KOPT-K1 (cell line): ENCODE results near the gene TCP10L.
"Not testable (repeated sequence)": the region's sequence is repeated elsewhere in the genome, so short reads cannot be mapped to it uniquely, and the experiment has no call there.

Experiments
- H3K27ac ChIP-seq: fragments of 200-600 bp; sonication (generic); 2 replicates; pipeline ENCODE4 v1.5.1; 2016; ENCODE audit warnings: antibody characterized with exemption, mild to moderate bottlenecking, low read depth, low read length; ENCODE audit not compliant: poor library complexity, severe bottlenecking
- H3K36me3 ChIP-seq: fragments of 200-600 bp; sonication (generic); 2 replicates; pipeline ENCODE4 v1.5.1; 2017; ENCODE audit warnings: antibody characterized with exemption, mild to moderate bottlenecking, low read length, moderate library complexity; ENCODE audit not compliant: insufficient read depth
- H3K9me3 ChIP-seq: fragments of 200-600 bp; sonication (generic); 2 replicates; pipeline ENCODE4 v1.5.1; 2017; ENCODE audit warnings: antibody characterized with exemption, low read length, mild to moderate bottlenecking; ENCODE audit not compliant: insufficient read depth, poor library complexity, severe bottlenecking

Gene TCP10L

DNA sequence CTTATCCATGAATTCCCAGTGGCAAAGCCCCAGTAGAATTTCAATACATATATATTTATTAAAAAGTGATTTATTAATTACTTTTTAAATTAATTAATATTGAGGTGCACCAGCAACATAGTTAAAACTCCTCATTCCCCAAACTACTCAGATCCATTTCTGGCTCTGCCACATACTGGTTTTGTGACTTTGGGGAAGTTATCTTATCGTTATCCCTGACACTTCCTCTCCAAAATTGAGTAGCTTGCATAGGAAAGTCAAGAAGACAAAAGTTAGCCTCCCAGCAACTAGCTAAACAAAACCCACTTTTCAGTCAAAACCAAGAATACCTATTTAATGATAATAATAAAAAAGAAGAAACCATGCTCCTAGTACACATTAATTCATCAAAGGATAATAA lies 35.9 kb downstream of the TCP10L start:
- Histone ChIP-seq H3K27ac (no peak overlapping the region), H3K9me3 (no peaks in the 10 kb centered on the region), H3K36me3 (no peaks in the 10 kb centered on the region)

DNA sequence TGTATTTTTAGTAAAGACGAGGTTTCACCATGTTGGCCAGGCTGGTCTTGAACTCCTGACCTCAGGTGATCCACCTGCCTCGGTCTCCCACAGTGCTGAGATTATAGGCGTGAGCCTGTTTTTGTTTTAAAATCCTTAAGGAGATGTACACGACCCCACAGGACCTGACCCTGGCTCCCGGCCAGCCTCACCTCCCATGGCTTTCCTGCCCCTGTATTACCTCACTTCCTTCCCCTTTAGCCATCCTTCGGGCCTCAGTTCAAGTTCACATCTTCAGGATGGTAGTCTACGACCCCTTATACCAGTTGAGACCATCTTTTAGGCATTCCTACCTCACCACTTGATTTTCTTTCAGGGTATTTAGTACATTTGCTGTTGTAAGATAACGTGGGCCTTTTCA lies 36.3 kb downstream of the TCP10L start:
- no peaks in the 10 kb centered on the region for H3K36me3 ChIP-seq
- no peak overlapping the region for H3K27ac ChIP-seq
- no peaks in the 10 kb centered on the region for H3K9me3 ChIP-seq

DNA sequence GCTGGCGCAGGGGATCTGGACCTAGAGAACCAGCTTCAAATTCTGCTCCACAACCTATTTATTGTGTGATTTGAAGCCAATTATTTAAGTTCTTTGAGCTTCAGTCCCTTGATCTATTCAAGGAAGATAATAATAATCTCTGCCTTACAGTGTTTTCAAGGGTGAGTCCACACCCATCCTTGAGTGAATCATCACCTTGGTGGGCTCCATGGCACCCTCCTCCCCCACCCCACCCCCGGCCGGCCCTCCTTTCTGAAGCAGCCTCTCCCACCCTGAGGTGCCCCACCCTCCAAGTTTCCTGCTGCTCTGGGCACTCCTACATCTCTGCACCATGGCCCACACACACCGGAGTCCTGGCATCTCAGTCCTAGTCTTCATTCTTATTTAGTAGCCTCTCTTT lies 38.3 kb downstream of the TCP10L start:
- Histone ChIP-seq H3K9me3 (no peaks in the 10 kb centered on the region), H3K36me3 (no peaks in the 10 kb centered on the region), H3K27ac (no peak overlapping the region)

DNA sequence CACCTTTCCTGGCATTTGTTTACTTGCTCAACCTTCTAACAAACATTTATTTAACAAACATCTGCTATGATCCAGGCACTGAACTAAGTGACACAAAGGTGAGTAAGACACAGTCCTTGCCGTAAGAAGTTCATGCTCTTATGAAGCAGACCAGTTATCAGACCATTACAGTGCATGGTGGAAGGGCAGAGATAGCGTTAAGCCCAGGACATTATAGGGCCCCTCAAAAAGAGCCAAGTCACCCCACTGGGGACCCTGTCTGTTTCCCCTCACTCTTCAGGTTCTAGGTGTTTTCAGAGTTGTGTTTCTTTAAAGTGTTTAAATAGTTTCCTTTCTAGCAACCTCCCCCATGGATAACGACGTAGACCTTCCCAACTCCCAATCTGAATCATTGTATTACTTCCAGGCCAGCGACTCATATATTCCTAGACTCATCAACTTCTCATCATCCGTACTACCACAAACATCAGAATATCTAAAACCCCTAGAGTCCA lies 39.3 kb downstream of the TCP10L start:
- H3K27ac ChIP-seq, result no peak overlapping the region
- no peaks in the 10 kb centered on the region for H3K36me3 ChIP-seq
- no peaks in the 10 kb centered on the region for H3K9me3 ChIP-seq

DNA sequence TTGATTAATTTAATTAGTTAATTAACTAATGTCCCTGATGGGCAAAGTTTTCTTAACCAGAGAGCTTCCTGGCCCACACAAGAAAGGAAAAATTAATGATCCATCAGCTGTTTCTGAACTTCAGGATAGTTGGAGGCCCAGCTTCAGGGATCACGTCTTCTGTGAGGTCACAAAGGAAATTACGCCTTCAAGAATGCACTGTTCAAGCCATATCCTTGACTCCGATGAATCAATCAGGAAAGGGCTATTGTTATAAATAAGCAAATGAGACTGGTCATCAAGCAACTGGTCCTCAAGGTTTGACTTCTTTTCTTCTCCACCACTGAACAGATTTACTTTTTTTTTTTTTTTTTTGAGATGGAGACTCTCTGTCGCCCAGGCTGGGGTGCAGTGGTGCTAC lies 40.6 kb downstream of the TCP10L start:
- Histone ChIP-seq H3K36me3 (no peaks in the 10 kb centered on the region), H3K9me3 (no peaks in the 10 kb centered on the region), H3K27ac (no peak overlapping the region)

DNA sequence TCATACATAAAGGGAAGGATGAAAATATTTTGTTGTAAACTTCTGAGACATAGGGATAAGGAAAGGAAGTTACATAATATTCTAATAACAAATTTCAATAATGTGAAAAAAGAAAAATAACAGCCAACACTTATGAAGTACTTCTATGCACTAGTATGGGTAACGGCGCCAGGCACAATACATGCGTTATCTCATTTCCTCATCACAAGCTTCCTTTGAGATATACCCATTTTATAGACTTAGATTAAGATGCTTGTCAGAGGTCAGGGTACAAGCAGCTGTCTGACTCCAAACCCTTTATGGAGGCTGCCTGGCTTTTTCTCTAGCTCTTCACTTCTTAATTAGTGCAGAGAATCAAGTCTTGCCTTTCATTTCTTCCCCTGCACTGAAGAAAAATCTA lies 41.3 kb downstream of the TCP10L start:
- H3K36me3 ChIP-seq, result no peaks in the 10 kb centered on the region
- no peaks in the 10 kb centered on the region for H3K9me3 ChIP-seq

DNA sequence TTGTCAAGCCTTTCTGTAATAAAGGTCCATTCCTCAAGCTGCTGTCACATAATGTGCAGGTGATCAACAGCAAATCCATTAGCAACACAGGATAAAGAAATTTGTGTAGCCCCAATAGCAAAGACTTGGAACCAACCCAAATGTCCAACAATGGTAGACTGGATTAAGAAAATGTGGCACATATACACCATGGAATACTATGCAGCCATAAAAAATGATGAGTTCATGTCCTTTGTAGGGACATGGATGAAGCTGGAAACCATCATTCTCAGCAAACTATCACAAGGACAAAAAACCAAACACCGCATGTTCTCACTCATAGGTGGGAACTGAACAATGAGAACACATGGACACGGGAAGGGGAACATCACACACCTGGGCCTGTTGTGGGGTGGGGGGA lies 42.3 kb downstream of the TCP10L start:
- H3K27ac ChIP-seq, H3K36me3 ChIP-seq, H3K9me3 ChIP-seq: not testable (repeated sequence)

More for the DNA sequence above, 41.3 kb downstream of the TCP10L start:
- H3K27ac ChIP-seq, result no peak overlapping the region

DNA sequence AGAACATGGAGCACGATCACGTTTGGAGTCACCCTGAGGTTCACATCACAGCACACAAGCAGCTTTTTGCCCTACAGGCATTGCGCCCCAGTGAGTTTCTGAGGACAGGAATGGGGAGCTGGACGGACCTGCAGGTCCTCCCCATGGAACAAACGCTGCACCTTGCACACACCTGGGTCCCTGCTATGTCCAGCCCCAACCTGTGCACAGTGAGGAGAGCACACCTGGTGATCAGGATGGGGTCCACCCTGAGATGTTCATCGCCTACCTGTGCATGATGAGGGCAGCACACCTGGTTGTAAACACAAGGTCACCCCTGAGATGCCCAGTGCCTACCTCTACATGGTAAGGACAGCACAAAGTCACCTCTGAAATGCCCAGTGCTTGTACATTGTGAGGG lies 45.9 kb downstream of the TCP10L start:
- Histone ChIP-seq H3K36me3 (no peaks in the 10 kb centered on the region), H3K9me3 (no peaks in the 10 kb centered on the region), H3K27ac (no peak overlapping the region)

DNA sequence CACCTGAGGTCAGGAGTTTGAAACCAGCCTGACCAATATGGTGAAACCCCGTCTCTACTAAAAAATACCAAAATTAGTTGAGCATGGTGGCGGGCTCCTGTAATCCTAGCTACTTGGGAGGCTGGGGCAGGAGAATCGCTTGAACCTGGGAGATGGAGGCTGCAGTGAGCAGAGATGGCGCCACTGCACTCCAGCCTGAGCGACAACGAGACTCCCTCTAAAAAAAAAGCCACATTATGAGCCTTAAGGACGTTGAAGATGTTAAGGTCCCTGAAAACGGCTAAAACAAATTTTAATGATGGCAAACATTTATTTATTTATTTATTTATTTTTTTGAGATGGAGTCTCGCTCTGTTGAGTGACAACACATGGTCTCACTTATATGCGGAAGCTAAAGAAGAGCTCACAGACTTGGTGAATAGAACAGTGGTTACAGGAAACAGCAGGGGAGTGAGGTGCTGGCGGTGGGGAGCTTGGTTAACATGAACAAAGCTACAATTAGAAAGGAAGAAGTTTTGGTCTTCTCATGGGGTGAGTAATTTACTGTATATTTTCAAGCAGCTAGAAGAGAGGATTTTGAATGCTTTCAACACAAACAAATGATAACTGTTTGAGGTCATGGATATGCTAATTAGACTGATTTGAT lies 47.1 kb downstream of the TCP10L start:
- Histone ChIP-seq H3K9me3 (no peaks in the 10 kb centered on the region), H3K36me3 (no peaks in the 10 kb centered on the region), H3K27ac (no peak overlapping the region)

DNA sequence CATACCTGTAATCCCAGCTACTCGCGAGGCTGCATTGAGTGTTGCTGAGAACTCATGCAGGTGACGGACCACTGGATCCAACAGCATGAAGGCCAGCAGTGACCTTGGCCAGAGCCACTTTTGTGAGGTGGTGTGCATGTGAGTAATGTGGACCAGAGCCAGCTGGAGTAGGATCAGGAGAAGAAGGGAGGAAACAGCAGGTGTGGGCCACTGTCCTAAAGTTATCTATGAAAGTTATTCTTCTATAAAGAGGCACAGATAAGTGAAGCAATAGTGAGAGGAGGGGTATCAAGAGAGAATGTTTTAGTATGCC lies 47.8 kb downstream of the TCP10L start:
- no peaks in the 10 kb centered on the region for H3K9me3 ChIP-seq
- H3K27ac ChIP-seq, result no peak overlapping the region
- no peaks in the 10 kb centered on the region for H3K36me3 ChIP-seq

DNA sequence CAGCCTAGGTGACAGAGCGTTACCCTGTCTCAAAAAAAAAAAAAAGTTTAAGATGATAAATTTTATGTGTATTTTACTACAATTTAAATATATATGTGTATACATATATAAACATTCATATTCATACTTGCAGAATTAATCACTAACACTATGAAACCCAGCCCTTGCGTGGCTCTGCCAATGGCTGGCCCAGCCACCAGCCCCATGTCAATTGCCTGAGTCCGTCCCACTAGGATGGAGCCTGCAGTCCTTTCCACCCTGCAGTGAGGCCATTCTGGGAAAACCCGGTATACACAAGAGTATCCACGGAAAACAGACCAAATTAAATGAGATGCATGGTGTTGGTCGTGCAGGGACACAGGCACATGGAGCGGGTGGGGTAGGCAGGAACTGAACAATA lies 49.7 kb downstream of the TCP10L start:
- H3K36me3 ChIP-seq, result no peaks in the 10 kb centered on the region
- H3K9me3 ChIP-seq, result peaks cover 3% of the 10 kb centered on the region

DNA sequence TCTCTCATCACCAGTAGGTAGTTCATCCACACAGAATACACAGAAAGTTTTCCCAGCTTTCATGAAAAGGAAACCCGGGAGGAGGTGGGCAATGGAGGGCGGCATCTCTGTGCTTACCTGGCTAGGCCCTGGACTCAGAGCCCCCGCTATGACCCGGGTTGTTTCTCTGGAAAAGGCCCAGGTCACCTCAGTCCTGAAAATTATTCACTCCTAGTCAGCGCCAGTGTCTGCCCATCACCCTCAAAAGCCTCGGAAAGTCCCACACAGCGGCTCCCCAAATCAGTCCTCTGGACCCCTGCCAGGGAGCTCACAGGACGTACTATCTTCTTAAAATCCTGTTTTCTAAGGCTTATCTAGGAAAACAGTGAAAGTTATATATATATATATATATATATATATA lies 51.2 kb downstream of the TCP10L start:
- H3K36me3 ChIP-seq, result no peaks in the 10 kb centered on the region
- peaks cover 7% of the 10 kb centered on the region for H3K9me3 ChIP-seq
- no peak overlapping the region for H3K27ac ChIP-seq

More for the DNA sequence above, 49.7 kb downstream of the TCP10L start:
- no peak overlapping the region for H3K27ac ChIP-seq

DNA sequence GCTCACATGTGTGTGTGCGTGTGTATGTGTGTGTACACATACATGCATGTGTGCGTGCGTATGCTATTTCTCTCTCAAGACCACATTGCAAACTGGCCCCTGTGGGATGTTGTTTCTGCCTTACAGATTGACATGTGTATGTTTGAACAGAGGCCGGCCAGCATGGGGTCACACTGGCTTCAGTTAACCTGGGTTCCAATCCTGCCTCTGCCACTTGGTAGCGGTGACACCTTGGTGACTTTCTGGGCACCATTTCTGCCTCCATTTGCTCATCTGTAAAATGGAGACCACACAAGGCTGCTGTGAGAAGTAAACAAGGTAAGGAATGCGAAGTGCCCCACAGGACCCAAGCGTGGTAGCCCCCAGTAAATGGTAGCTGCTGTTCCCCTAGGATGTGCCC lies 51.7 kb downstream of the TCP10L start:
- Histone ChIP-seq H3K27ac (no peak overlapping the region), H3K36me3 (no peaks in the 10 kb centered on the region), H3K9me3 (peaks cover 7% of the 10 kb centered on the region)

DNA sequence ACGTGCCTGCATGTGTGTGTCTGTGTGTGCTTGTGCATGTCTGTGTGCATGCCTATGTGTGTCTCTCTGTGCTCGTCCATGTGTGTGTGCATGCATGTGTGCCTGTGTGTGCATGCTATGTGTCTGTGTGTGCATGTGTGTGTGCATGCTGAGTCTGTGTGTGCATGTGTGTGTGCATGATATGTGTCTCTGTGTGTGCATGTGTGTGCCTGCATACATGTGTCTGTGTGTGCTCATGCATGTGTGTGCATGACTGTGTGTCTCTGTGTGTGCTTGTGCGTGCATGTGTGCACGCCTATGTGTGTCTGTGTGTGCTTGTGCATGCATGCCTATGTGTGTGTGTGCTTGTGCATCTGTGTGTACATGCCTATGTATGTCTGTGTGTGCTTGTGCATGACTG lies 52.3 kb downstream of the TCP10L start:
- H3K27ac ChIP-seq, result no peak overlapping the region
- H3K36me3 ChIP-seq, result no peaks in the 10 kb centered on the region
- H3K9me3 ChIP-seq, result peaks cover 7% of the 10 kb centered on the region

DNA sequence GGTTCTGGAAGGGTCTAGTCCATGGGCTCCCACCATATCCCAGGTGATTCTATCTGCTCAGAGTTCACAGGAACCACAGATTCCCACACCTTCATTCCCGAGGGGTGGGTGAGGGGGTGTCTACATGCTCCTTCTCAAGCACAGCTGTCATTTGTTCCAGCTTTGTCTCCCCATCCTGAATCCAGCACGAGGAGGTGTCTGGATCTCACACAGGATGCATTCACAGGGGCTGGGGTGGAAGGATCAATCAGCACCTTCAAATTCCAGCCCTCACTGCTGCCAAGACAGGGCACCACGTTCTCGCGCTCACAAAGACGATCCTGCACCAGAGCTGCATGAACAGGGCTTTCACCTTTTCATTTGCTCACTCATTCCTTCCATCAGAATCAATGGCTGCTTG lies 52.7 kb downstream of the TCP10L start:
- Histone ChIP-seq H3K36me3 (no peaks in the 10 kb centered on the region), H3K27ac (no peak overlapping the region), H3K9me3 (peaks cover 10% of the 10 kb centered on the region)

DNA sequence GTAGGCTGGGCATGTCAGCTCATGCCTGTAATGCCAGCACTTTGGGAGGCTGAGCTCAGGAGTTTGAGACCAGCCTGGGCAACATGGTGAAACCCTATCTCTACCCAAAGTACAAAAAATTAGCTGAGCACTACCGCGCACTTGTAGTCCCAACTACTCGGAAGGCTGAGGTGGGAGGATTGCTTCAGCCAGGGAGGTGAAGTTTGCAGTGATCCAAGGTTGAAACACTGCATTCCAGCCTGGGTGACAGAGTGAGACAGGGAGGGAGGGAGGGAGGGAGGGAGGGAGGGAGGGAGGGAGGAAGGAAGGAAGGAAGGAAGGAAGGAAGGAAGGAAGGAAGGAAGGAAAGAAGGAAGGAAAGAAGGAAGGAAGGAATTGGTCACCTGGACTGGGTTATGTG lies 53.8 kb downstream of the TCP10L start:
- H3K27ac ChIP-seq, H3K36me3 ChIP-seq: not testable (repeated sequence)
- H3K9me3 ChIP-seq, result peaks cover 15% of the 10 kb centered on the region
